GM23248 (cell line): ENCODE data around the gene PACS1. TPM values are rescaled to one million over a fixed set of nuclear protein-coding genes. Genes with fewer than 3 reads are reported as not detected.

Experiments
- DNase-seq: peaks from one replicate; pipeline ENCODE4 v3.0.0-alpha.2; 2015
- H2AFZ ChIP-seq: fragments of 200-600 bp; sonication (generic); 2 replicates; pipeline ENCODE4 v1.6.1; 2016; ENCODE audit warnings: antibody characterized with exemption
- H3F3A ChIP-seq: fragments of 200-600 bp; sonication (generic); 2 replicates; pipeline ENCODE4 v1.6.1; 2016; ENCODE audit warnings: mild to moderate bottlenecking, antibody characterized with exemption, mixed run types; ENCODE audit not compliant: insufficient read depth
- H3K27ac ChIP-seq: fragments of 200-600 bp; sonication (generic); 2 replicates; pipeline ENCODE4 v1.5.1; 2016; ENCODE audit warnings: mild to moderate bottlenecking
- H3K27me3 ChIP-seq: fragments of 200-600 bp; sonication (generic); replicated peaks from 2 replicates; pipeline ENCODE4 v1.6.1; 2016; ENCODE audit warnings: mild to moderate bottlenecking; ENCODE audit not compliant: insufficient read depth
- H3K36me3 ChIP-seq: fragments of 200-600 bp; sonication (generic); 2 replicates; pipeline ENCODE4 v1.6.1; 2016; ENCODE audit warnings: low read depth, mild to moderate bottlenecking
- H3K4me1 ChIP-seq: fragments of 200-600 bp; sonication (generic); 2 replicates; pipeline ENCODE4 v1.6.1; 2016; ENCODE audit warnings: mild to moderate bottlenecking; ENCODE audit not compliant: insufficient read depth
- H3K4me2 ChIP-seq: fragments of 200-600 bp; sonication (generic); one replicate; pipeline ENCODE4 v1.6.1; 2016; ENCODE audit warnings: mild to moderate bottlenecking; ENCODE audit not compliant: unreplicated experiment
- H3K4me3 ChIP-seq: fragments of 200-600 bp; sonication (generic); 2 replicates; pipeline ENCODE4 v1.5.1; 2016; ENCODE audit warnings: mild to moderate bottlenecking
- H3K79me2 ChIP-seq: fragments of 200-600 bp; sonication (generic); 2 replicates; pipeline ENCODE4 v1.6.1; 2016; ENCODE audit warnings: mild to moderate bottlenecking; ENCODE audit not compliant: insufficient read depth
- H3K9ac ChIP-seq: fragments of 200-600 bp; sonication (generic); 2 replicates; pipeline ENCODE4 v1.6.1; 2016; ENCODE audit warnings: mild to moderate bottlenecking
- H3K9me2 ChIP-seq: fragments of 200-600 bp; sonication (generic); 2 replicates; pipeline ENCODE4 v1.6.1; 2016; ENCODE audit warnings: mixed run types, mild to moderate bottlenecking, moderate library complexity; ENCODE audit not compliant: insufficient read depth
- H3K9me3 ChIP-seq: fragments of 200-600 bp; sonication (generic); one replicate; pipeline ENCODE4 v1.6.1; 2017; ENCODE audit warnings: low read depth
- H4K20me1 ChIP-seq: fragments of 200-600 bp; sonication (generic); 2 replicates; pipeline ENCODE4 v1.6.0; 2016; ENCODE audit not compliant: insufficient read depth
- EZH2 ChIP-seq: fragments of 200-600 bp; sonication (generic); IDR thresholded peaks from 2 replicates; pipeline ENCODE4 v1.6.1; 2018; ENCODE audit warnings: antibody characterized with exemption, mild to moderate bottlenecking; ENCODE audit not compliant: insufficient read depth, poor library complexity, severe bottlenecking
- EZH2phosphoT487 ChIP-seq: fragments of 200-600 bp; sonication (generic); IDR thresholded peaks from 2 replicates; pipeline ENCODE4 v1.6.1; 2018; ENCODE audit warnings: antibody characterized with exemption, moderate library complexity, mild to moderate bottlenecking, low read depth; ENCODE audit not compliant: insufficient read depth
- WGBS, 2 experiments: methylation state at CpG; one replicate each; pipeline ENCODE4 v1.1.6; 2015 to 2017; ENCODE audit warnings: low lambda C conversion rate in 2 of 2, low coverage in 1 of 2; ENCODE audit errors: missing lambda C conversion rate in 2 of 2; 5-methylcytosine and 5-hydroxymethylcytosine counted together
- in situ Hi-C: fragments of 300-500 bp; cut with MboI; formaldehyde crosslinking; loops from 2 replicates; pipeline ENCODE4 v1.15.0; 2020
- polyA plus RNA-seq: library from polyadenylated mRNA; unstranded; fragments of >200 nt; fragmentation: Nextera tagmentation; extraction: Ambion mirVana; gene quantifications from 2 replicates; pipeline ENCODE4 v1.2.1, GENCODE V29; 2016
- total RNA-seq: library from RNA; depleted of rRNA; stranded (reverse); fragments of >200 nt; shearing (Covaris generic); gene quantifications from 2 replicates; pipeline ENCODE4 v1.2.3, GENCODE V29; 2014

The PACS1 gene
- total and polyA plus RNA-seq, 2 experiments from 2014 or later: 33.2 to 48.9 TPM

GRCh38 chr11:66068923-66069714, 953 bp upstream of the PACS1 start:
- no peaks in the 10 kb centered on the region for H3K27me3 ChIP-seq
- H3K79me2 ChIP-seq: peaks cover 61% of the 10 kb centered on the region
- H3K4me2 ChIP-seq: peak overlapping the region; percentile 67
- no peaks in the 10 kb centered on the region for H3K9me3 ChIP-seq
- 0 out of 2 replicates have a peak, but pooled peaks cover 3% of the 10 kb centered on the region for H4K20me1 ChIP-seq
- in situ Hi-C loops: no loop called here
- peak overlapping the region; percentile 73 for H2AFZ ChIP-seq
- H3K4me3 ChIP-seq: peak overlapping the region; percentile 90
- DNase-seq: peak; percentile 85
- H3K9me2 ChIP-seq: no peaks in the 10 kb centered on the region
- peak overlapping the region; percentile 85 for H3K9ac ChIP-seq
- H3K36me3 ChIP-seq: peaks cover 33% of the 10 kb centered on the region
- WGBS, 2 experiments: 42 to 46% methylated on average over 14 of the region's 14 CpGs
- H3K27ac ChIP-seq: peak overlapping the region; percentile 90
- H3K4me1 ChIP-seq: peaks cover 12% of the 10 kb centered on the region
- TF ChIP-seq EZH2: no peak
- no peak for TF ChIP-seq EZH2phosphoT487
- H3F3A ChIP-seq: peaks cover 69% of the 10 kb centered on the region

DNA sequence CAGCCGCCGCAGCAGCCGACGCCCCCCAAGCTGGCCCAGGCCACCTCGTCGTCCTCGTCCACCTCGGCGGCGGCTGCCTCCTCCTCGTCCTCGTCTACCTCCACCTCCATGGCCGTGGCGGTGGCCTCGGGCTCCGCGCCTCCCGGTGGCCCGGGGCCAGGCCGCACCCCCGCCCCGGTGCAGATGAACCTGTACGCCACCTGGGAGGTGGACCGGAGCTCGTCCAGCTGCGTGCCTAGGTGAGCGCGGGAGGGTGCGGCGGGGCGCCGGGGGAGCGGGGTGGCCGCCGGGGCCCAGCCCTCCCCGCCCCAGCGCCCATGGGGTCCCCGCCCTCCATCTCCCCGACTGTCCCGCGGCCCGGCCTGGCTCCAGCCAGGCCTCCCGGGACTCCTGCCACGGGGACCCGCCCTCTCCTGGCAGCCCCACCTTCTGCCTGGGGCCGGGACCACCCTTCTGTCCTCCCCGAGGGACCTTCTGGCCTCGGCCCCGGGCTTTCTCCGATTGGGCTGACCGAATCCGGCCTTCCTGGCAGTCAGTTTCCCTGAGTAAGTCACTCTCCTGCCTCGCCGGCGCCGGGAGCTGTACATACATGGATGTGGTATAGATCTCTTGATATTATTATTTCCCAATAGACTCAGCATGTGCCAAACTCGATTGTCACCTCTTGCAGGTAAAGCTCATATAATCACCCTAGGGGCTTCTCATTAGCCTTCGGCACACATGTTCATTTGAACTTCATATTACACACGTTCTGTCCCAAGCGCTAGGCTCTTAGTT, 720 bp downstream of the PACS1 start:
- Histone ChIP-seq H3K9me2 (no peaks in the 10 kb centered on the region), H4K20me1 (0 out of 2 replicates have a peak, but pooled peaks cover 3% of the 10 kb centered on the region), H3F3A (peaks cover 54% of the 10 kb centered on the region), H3K4me1 (peaks cover 12% of the 10 kb centered on the region), H3K27me3 (no peaks in the 10 kb centered on the region), H3K4me3 (peak overlapping the region; percentile 90), H3K9ac (peak overlapping the region; percentile 87), H3K9me3 (no peaks in the 10 kb centered on the region), H2AFZ (peak overlapping the region; percentile 57), H3K27ac (peak overlapping the region; percentile 62), H3K79me2 (peaks cover 62% of the 10 kb centered on the region), H3K36me3 (peaks cover 24% of the 10 kb centered on the region; the same call in 1 of the 2 replicates), H3K4me2 (peak overlapping the region; percentile 100)
- peak; percentile 84 for DNase-seq
- TF ChIP-seq EZH2 (no peak), EZH2phosphoT487 (no peak)
- in situ Hi-C loops: no loop called here
- WGBS, 2 experiments: 1% methylated on average over 28 to 53 of the region's 60 CpGs

- H3K4me1 ChIP-seq: peaks cover 13% of the 10 kb centered on the region
- H3K9me2 ChIP-seq: no peaks in the 10 kb centered on the region
- H3K27ac ChIP-seq: peak overlapping the region; percentile 62
- DNase-seq: peak; percentile 40
- H3K9me3 ChIP-seq: no peaks in the 10 kb centered on the region
- peaks cover 65% of the 10 kb centered on the region for H3K79me2 ChIP-seq
- H3K9ac ChIP-seq: peak overlapping the region; percentile 87
- 0 out of 2 replicates have a peak, but pooled peaks cover 3% of the 10 kb centered on the region for H4K20me1 ChIP-seq
- H3F3A ChIP-seq: peaks cover 50% of the 10 kb centered on the region
- peak overlapping the region; percentile 90 for H3K4me3 ChIP-seq
- peak overlapping the region; percentile 57 for H2AFZ ChIP-seq
- in situ Hi-C loops: no loop called here
- TF ChIP-seq EZH2phosphoT487: no peak
- no peak for TF ChIP-seq EZH2
- 0 to 3% methylated on average over 2 of the region's 2 CpGs for WGBS, 2 experiments
- peak overlapping the region; percentile 100 for H3K4me2 ChIP-seq
- H3K36me3 ChIP-seq: peaks cover 24% of the 10 kb centered on the region; the same call in 1 of the 2 replicates
- no peaks in the 10 kb centered on the region for H3K27me3 ChIP-seq
Measured at GRCh38 chr11:66071381-66071801, 1.3 kb downstream of the PACS1 start.

- H3K4me2 ChIP-seq: peak overlapping the region; percentile 100
- peaks cover 67% of the 10 kb centered on the region for H3K79me2 ChIP-seq
- TF ChIP-seq EZH2 (no peak), EZH2phosphoT487 (no peak)
- H3K9me2 ChIP-seq: no peaks in the 10 kb centered on the region
- H3K27ac ChIP-seq: peak overlapping the region; percentile 62
- 0 out of 2 replicates have a peak, but pooled peaks cover 3% of the 10 kb centered on the region for H4K20me1 ChIP-seq
- H3K4me3 ChIP-seq: peak overlapping the region; percentile 90
- no peak overlapping the region for H2AFZ ChIP-seq
- H3K4me1 ChIP-seq: peaks cover 19% of the 10 kb centered on the region
- H3K27me3 ChIP-seq: no peaks in the 10 kb centered on the region
- peak; percentile 45 for DNase-seq
- in situ Hi-C loops: no loop called here
- H3K9me3 ChIP-seq: no peaks in the 10 kb centered on the region
- H3K36me3 ChIP-seq: peaks cover 24% of the 10 kb centered on the region; the same call in 1 of the 2 replicates
- 56 to 62% methylated on average over 3 of the region's 3 CpGs for WGBS, 2 experiments
- peaks cover 43% of the 10 kb centered on the region for H3F3A ChIP-seq
- H3K9ac ChIP-seq: peak overlapping the region; percentile 87
Measured at GRCh38 chr11:66072081-66072480, 2.0 kb downstream of the PACS1 start.
